T-helper 1 cell (primary cell): Measurements from ENCODE around the gene RTBDN.
A peak's percentile ranks its signal among the peaks of the same experiment; 100 is the strongest.

Experiments
- DNase-seq, 5 donors: peaks; one replicate each; pipeline ENCODE4 v3.0.0-alpha.2; 2012 to 2020
- total RNA-seq, 4 donors: gene quantifications; one replicate each; lab custom pipeline; 2026; lab: John Stamatoyannopoulos, UW

The RTBDN gene
- 0 to 0.12 (median 0) reads per million in 4 donors for total RNA-seq

DNA sequence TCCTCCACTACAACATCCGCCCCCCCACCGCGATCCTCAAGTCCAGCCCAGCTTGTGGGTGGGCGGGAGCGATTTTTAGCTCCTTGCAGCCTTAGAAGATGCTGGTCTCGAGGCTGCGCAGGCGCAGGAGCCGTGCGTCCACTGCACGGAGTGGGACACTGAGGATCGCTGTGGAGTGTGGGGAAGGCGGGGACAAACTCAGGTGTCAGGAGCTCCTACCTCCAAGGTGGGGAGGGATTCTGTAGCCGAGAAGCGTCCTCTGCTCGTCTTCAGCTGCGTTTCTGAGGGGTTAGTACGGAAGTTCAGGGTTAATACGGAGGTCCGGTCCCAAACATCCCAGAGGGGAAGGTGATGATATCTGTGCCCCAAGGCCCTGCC is at the start of gene RTBDN:
Gene RTBDN (minus strand): TSS at position 14 of the 378 bp plus-strand sequence. CDS start 4,600 bp downstream, outside the sequence.
- no peak for DNase-seq

DNA sequence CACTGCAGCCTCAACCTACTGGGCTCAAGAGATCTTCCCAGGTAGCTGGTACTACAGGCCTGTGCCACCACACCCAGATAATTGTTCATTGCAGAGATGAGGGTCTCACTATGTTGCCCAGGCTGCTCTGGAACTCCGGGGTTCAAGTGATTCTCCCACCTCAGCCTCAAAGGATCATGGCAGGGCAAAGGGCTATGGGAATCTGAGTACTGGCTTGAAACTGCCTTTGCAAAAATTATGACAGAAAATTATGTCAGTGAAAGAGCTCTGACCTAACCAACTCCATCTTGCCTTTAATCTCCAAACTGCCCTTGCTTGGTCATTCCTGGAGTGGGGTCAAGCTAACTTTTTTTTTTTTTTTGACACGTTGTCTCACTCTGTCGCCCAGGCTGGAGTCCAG is 48.2 kb upstream of the RTBDN start:
- DNase-seq, result no peak

DNA sequence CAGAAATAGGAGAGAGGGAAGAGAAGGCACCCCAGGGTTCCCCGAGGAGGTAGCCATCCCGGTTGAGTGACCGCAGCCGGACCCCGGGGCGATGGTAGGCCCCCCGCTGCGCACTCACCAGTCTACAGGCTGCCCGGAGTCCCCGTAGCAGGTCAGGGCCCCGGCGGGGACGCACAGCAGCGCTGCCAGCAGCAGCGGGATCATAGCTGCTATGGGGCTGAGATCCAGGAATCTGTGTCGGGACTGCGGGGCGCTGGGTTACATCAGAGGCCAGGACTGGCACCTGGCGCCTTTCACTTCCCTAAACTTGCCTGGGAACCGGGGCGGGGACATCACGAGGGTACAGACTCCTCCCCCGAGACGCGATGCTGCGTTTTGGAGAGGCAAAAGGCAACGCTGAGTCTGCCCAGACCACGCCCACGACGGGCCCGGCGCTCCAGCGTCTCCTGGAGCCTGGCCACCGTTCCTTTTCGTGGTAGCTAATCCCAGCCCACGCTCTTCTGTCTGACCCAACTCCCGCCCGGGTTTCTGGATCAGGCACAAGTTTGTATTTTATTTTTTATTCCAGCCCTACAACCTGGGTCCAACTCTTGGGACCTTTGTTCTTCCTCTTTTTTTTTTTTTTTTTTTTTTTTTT is 46.9 kb upstream of the RTBDN start, which contains the start of gene DNASE2:
Gene DNASE2 (minus strand): TSS at position 278 of the 637 bp plus-strand sequence. CDS start 74 bp downstream, at position 204.
- peak; percentile 77 to 93 (median 83) for DNase-seq

DNA sequence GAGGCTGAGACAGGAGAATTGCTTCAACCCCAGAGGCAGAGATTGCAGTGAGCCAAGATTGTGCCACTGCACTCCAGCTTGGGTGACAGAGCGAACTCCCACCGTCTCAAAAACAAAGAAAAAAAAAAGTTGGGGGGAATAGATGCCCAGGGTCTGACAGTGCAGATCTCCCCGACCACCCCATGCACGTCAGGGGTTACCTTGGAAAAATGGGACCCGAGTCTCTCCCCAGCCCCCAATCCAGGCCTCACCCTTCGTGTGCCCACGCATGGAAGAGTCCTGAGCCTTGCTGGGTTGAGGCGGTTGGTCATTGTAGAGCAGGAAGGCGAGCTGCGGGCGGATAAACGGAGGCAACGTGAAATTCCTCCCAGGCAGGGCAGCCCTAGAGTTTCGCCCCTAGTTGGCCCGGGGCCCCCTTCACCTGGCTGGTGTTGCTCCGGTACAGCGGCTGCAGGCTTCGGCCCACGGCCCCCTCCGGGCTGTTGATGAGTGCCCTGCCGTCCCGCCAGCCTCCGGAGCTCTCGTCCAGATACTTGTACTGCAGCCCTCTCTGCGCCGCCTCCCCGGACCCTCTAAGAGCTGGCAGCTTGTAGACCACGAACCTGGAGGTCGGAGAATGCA is 46.3 kb upstream of the RTBDN start:
- DNase-seq, result no peak

DNA sequence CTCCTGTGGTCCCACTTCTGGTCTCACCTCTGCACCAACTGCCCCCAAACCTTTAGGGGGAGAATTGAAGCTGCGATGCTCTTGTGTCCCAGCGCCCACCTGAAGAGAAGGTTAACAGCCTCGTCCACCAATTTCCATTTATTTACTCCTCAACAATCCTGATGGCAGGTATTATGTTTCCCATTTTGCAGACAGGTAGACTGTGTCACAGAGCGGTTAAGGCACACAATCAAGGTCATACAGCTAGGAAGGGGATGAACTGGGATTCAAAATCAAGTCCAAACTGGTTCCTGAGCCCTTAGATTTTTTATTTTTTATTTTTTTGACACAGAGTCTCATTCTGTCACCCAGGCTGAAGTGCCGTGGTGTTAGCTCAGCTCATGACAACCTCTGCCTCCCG is 40.7 kb upstream of the RTBDN start:
- DNase-seq, result no peak

DNA sequence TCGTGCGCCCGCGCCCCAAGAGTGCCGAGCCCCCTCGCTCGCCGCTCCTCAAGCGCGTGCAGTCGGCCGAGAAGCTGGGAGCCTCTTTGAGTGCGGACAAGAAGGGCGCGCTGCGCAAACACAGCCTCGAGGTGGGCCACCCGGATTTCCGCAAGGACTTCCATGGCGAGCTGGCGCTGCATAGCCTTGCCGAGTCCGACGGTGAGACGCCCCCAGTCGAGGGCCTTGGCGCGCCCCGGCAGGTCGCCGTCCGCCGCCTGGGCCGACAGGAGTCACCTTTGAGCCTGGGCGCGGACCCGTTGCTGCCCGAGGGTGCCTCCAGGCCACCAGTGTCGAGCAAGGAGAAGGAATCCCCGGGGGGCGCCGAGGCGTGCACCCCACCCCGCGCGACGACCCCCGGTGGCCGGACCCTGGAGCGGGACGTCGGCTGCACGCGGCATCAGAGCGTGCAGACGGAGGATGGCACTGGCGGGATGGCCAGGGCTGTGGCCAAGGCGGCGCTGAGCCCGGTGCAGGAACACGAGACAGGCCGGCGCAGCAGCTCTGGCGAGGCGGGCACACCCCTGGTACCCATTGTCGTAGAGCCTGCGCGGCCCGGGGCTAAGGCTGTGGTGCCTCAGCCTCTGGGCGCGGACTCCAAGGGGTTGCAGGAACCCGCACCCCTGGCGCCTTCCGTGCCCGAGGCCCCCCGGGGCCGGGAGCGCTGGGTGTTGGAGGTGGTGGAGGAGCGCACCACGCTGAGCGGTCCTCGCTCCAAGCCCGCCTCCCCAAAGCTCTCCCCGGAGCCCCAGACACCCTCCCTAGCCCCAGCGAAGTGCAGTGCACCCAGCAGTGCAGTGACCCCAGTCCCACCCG is 39.7 kb upstream of the RTBDN start:
- DNase-seq, result no peak

DNA sequence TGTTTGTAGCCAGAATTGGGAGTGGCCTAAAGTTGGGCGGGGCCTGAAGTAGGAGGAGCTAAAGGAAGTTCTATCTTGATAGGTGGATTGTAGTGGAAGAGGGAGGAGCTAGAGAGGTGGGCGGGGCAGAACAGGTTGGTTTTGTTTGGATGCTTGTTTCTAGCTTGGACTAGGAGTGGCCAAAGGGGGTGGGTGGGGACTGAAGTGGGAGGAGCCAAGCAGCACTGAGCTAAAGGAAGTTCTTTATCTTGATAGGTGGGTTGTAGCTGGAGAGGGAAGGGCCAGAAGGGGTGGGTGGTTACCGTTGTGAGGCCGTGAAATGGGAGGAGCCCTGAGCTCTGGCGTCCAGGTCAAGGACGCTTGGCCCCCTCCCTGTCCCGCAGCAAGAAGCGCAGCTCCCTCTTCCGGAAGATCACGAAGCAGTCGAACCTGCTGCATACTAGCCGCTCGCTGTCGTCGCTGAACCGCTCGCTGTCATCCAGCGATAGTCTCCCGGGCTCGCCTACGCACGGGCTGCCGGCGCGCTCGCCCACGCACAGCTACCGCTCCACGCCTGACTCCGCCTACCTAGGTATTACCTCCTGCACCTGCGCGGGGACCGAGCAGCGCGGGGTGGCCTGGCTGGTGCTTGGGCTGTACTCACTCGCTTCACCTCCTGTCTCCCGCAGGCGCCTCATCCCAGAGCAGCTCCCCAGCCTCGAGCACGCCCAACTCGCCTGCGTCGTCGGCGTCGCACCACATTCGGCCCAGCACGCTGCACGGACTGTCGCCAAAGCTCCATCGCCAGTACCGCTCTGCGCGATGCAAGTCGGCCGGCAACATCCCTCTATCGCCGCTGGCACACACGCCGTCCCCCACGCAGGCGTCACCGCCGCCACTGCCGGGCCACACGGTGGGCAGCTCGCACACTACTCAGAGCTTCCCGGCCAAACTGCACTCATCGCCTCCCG is 38.8 kb upstream of the RTBDN start:
- peak; percentile 36 to 64 (median 54) for DNase-seq

DNA sequence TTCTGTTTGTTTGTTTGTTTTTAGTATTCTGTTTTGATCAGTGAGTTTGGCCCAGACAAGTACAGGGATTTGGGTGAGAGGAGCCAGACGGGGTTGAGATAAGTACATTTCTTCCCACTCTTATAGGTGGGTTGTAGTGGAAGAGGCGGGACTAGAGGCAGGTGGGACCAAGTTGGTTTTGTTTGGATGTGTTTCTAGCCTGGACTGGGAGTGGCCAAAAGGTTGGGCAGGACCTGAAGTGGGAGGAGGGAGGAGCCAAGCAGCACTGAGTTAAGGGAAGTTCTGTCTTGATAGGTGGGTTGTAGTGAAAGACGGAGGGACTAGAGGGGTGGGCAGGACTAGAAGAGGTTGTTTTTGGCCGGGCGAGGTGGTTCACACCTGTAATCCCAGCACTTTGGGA is 37.9 kb upstream of the RTBDN start:
- no peak for DNase-seq

DNA sequence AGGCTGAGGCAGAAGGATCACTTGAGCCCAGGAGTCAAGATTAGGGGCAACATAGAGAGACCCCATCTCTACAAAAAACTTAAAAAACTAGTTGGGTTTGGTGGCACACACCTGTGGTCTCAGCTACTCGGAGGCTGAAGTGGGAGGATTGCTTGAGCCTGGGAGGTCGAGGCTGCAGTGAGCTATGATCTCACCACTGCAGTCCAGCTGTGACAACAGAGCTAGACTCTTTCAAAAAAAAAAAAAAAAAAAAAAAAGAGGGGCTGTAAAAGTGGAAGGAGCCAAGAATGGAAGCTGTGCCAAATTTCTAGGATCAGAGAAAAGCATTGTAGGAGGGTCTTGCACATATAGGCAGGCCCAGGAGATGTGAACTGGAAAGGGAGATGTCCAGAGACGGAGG is 37.3 kb upstream of the RTBDN start:
- no peak for DNase-seq

DNA sequence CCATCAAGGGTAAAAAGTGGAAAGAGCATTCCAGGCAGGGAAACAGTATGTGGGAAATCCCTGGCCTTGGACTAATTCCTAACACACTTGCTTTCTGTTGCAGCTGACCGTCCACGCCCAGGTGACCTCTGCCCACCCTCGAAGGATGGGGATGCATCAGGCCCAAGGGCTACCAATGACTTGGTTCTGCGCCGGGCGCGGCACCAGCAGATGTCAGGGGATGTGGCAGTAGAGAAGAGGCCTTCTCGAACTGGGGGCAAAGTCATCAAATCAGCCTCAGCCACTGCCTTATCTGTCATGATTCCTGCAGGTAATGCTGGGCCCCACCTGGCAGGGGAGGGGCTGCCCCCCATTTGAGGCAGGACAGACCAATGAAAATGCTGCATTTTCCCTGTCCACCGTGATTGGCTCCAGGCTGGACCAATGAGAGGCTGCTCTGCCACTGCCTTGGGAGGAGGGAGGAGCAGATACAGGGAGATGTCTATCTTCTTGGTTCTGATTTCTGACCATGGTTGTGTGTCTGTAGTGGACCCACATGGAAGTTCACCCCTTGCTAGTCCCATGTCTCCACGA is 34.2 kb upstream of the RTBDN start:
- DNase-seq, result no peak

DNA sequence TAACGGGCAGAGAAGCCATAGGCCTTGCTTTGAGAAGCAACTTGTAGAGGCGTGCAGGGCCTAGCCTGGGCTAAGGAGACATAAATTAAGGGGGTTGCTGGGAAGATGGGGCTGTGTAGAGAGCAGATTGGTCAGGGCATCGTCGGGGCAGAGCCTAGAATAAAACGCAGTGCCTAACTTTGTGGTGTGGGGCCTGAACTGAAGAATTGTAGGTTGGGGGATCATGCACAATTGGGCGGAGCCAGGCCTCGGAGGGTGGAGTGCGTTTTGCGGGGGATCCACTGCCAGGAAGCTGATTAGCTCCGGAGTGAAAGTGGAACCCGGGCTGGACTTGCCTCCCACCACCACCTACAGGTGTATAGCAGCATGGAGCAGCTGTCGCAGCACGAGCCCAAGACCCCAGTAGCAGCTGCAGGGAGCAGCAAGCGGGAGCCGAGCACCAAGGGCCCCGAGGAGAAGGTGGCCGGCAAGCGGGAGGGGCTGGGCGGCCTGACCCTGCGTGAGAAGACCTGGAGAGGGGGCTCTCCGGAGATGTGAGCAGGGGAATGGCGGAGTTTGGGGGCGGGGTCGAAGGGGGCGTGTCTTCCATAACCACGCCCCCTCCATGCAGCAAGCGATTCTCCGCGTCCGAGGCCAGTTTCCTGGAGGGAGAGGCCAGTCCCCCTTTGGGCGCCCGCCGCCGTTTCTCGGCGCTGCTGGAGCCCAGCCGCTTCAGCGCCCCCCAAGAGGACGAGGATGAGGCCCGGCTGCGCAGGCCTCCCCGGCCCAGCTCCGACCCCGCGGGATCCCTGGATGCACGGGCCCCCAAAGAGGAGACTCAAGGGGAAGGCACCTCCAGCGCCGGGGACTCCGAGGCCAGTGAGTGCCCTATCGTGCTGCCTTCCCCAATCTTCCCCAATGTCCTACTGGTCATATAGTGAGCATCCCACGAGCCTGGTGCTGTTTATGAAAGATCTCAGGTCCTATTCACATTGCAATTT is 33.0 kb upstream of the RTBDN start:
- peak; percentile 35 to 74 (median 52) for DNase-seq

DNA sequence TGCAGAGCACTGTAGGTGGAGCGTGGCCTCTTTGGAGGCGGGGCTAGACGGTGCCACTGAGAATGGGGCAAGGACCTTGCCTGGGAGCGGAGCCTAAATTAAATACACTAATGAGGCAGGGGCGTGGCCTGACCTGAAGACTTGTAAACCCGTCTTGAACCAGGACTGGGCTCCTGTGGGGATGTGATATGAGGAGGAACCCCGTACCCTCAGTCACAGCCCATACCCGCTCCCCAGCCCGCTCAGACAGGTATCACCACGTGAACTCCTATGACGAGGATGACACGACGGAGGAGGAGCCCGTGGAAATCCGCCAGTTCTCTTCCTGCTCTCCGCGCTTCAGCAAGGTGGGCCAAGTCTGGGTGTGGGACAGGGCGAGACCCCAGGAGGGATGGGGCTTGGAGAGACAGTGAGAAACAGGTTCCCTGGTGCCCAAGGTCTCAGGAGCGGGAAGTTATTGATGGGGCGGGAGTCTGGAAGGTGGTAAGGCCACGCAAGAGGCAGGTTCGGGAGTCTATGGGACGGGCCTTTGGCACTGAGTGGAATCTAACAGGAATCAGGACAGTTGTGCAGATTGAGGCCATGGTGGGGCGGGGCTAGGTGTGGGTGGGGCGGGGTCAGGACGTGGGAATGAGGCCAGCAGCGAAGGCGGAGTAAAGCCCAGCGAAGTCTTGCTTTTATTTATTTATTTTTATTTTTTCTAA is 32.2 kb upstream of the RTBDN start:
- no peak for DNase-seq

DNA sequence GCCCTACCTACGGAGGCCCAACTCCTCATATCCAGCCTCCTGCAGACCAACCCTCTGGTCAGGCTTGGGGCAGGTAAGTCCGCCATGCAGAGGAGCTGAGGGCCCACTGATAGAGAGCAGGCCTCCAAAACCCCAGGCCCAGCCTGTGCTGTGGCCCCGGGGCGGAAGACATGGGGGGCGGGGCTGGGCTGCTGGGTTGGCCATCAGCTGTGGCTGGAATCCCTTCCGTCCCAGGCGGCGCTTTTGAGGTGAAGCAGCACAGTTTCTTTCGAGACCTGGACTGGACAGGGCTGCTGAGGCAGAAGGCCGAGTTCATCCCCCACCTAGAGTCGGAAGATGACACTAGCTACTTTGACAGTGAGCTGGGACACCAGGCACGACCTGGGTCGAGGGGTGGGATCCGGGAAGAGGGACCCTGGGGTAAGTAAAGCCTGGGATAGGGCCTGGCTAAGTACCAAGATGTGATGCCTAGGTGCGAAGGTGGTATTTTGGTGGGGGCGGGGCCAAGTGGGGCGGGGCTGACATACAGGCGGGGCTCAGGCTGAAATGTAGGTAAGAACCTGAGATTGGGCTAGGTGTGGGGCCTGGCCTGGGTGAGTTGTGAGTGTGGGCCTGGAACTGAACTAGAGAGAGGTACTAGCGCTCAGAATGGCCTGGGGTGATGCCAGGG is 31.5 kb upstream of the RTBDN start:
- DNase-seq, result no peak

DNA sequence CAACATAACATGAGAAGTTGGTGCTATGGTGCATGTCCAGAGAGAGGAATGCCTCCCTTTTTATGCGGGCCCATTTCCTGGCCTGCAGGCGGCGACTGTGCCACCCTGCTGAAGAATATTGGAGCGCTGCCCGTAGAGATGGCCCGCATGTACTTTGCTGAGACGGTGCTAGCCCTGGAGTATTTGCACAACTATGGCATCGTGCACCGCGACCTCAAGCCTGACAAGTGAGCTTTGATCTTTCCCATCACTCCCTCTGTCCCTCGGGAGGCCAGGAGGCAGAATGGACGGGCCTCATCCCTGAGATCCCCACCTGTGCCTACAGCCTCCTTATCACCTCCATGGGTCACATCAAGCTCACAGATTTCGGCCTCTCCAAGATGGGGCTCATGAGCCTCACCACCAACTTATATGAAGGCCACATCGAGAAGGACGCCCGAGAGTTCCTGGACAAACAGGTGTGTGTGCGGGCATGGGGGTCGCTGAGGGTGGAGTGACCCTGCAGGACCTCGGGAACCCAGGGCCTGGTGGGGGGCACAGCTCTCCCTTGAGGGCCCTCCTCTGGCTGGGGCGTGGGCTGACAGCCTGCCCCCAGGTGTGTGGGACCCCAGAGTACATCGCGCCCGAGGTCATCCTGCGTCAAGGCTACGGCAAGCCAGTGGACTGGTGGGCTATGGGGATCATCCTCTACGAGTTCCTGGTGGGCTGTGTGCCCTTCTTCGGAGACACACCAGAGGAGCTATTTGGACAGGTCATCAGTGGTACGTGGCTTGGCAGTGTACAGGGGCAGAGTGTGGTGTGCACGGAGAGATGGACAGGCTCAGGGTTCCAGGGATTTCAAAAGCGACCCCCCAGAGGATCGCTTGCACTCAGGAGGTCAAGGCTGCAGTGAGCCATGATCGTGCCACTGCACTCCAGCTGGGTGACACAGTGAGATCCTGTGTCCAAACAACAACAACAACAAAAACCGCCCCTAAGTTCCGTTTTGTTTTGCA is 30.6 kb upstream of the RTBDN start:
- DNase-seq, result no peak

DNA sequence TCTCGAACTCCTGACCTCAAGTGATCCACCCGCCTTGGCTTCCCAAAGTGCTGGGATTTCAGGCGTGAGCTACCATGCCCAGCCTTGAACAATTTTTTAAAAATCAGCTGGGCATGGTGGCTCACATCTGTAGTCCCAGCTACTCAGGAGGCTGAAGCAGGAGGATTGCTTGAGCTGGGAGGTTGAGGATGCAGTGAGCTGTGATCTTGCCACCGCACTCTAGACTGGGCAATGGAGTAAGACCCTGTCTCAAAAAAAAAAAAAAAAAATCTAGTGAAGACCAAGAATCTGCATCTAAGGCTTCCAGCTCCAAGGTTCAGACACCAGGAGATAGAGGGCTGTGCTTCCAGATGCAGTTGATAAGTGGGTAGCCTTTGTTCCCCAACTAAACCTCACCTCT is 29.8 kb upstream of the RTBDN start:
- no peak for DNase-seq

DNA sequence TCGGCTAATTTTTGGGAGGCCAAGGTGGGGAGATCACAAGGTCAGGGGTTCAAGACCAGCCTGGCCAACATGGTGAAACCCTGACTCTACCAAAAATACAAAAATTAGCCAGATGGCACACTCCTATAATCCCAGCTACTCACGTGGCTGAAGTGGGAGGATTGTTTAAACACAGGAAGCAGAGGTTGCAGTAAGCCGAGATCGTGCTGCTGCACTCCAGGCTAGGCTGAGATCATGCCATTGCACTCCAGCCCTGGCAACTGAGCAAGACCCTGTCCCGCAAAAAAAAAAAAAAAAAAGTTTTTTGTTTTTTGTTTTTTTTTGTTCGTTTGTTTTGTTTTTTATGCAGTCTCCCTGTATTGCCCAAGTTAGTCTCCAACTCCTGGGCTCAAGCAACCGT is 25.2 kb upstream of the RTBDN start:
- no peak for DNase-seq

DNA sequence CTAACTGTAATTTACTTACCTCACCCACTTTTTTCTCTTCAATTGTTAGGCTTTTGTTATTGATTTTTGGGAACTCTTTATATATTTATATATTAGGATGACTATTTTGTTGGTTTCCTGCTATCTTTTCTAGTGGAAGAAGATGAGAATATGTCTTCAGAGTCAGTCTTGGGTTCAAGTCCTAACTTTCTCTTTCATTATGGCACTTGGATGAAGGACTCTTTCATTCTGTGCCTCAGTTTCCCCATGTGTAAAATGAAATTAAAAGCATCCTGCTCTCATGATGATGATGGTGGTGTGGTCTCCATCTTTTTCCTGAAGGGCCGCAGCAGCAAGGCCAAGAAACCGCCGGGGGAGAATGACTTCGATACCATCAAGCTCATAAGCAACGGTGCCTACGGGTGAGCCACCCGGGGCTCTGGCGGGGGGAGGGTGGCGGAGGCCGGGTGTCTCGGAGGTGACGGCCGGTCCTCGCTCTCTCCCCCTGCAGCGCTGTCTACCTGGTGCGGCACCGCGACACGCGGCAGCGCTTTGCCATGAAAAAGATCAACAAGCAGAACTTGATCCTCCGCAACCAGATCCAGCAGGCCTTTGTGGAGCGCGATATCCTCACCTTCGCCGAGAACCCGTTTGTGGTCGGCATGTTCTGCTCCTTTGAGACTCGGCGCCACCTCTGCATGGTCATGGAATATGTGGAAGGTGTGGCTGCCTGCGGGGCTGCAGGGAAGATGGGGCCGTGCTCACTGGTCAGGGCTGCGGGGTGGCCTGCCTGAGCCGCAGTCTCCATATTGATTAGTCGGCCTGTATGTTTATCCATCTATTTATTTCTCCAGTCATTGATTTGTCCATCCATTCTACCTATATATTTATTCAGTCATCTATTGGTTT is 23.9 kb upstream of the RTBDN start:
- DNase-seq, result no peak
